Measurements from ENCODE around the gene FXYD7.
A peak's percentile ranks its signal among the peaks of the same experiment; 100 is the strongest.

FXYD7 gene

DNA sequence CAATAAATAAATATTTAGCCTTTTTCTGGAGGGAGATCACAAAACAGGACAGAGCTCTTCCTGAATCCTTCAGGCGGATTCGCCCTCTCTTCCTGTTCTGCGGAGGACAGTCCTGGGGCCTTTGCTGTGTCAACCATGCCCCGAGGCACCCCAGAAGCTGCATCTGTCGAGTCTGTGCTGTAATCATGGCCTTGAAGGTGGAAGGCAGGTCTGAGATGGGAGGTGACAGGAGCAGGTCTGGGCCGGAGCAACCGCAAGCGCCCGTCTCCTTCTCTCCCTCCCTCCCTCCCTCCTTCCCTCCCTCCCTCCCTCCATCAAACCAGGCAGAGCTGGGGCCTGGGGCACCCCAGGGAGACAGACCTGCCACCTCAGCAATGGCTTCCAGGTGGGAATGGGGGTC, 32.1 kb upstream of the FXYD7 start:
- DNase-seq (ENCODE audit: low read depth in 2 of 2) = no peak

GRCh38 chr19:35112995-35113688, 29.9 kb upstream of the FXYD7 start:
- DNase-seq (ENCODE audit: low read depth in 2 of 2) = no peak

GRCh38 chr19:35114353-35115176, 28.5 kb upstream of the FXYD7 start:
- DNase-seq (ENCODE audit: low read depth in 2 of 2) = peak; percentile 28 to 35

- no peak for DNase-seq (ENCODE audit: low read depth in 2 of 2)
These were observed 27.7 kb upstream of the FXYD7 start, which contains the start of gene FXYD3 for GRCh38 chr19:35115177-35115951. TSS of gene FXYD3 (plus strand) at chr19:35115823. CDS start at chr19:35119377, 3,554 bp downstream.

- no peak for DNase-seq (ENCODE audit: low read depth in 2 of 2)
These were observed 26.8 kb upstream of the FXYD7 start for GRCh38 chr19:35116072-35116801.

GRCh38 chr19:35117116-35117515, 25.9 kb upstream of the FXYD7 start:
- DNase-seq (ENCODE audit: low read depth in 2 of 2) = no peak

DNA sequence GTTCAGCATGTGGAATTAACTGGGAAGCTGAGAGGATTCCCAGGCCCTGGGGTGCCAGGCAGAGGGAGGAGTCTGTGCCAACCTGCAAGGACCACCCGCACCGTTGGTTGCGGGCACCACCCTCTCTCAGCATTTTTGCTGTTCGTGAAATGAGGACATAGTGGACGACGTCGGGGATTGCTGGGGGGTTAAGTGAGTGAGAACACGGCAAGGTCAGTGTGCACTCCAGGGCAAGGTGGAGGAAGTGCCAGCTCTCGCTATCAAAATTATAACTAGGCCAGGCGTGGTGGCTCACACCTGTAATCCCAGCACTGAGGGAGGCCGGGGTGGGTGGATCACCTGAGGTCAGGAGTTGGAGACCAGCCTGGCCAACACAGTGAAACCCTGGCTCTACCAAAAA, 25.3 kb upstream of the FXYD7 start:
- DNase-seq (ENCODE audit: low read depth in 2 of 2) = no peak

GRCh38 chr19:35118268-35119020, 24.6 kb upstream of the FXYD7 start:
- no peak for DNase-seq (ENCODE audit: low read depth in 2 of 2)

DNA sequence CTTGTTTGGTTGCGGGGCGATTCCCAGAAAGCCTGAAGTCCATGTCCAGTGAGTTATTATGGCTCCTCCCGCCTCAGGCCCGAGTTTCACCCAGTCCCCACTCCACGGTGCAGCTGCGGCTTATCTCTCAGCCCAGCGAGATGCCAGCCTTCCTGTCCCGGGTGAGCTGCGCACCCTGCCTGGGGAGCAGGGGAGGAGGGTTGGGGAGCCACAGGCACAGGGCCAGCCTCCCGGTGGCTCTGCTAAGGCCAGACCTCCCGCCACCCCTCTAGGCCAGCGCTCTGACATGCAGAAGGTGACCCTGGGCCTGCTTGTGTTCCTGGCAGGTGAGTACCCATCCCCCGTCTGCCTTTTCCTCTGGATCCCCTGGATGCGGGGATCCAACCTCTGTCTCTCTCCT, 24.0 kb upstream of the FXYD7 start:
- DNase-seq (ENCODE audit: low read depth in 2 of 2) = no peak

DNA sequence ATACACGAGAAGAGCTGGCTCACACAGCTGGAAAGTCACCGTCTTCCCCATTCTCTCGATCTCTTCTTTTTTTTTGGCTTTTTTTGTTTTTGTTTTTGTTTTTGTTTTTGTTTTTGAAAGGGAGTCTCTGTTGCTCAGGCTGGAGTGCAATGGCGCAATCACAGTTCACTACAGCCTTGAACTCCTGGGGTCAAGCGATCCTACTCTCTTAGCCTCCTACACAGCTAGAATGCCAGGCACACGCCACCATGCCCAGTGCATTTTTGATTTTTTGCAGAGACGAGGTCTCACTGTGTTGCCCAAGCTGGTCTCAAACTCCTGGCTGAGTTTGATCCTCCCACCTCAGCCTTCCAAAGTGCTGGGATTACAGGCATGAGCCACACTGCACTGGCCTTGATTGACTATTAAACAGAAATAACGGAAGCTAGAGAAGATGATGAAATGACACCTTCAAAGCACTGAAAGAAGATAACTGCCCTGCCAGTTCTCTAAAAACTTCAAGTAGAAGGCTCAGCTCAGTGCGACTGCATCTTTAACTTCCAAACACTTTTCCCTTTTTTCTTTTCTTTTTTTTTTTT, 23.4 kb upstream of the FXYD7 start:
- no peak for DNase-seq (ENCODE audit: low read depth in 2 of 2)

DNA sequence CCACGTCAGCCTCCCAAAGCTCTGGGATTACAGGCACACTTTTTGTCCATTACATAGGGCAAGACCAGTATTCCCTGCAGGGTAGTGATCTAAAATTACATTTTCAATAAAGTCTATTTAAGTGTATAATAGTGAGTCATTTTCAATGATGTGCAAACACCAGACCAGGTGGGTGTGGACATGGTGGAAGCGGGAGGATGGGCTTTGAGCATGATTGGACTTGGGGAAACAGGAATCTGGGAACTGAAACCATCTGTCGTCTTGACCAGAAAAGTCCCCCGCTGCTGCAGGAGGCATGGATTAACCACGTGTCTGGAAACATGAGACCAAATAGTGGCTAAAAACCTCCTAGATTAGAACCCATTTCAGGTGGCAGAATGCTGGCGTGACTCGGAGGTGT, 22.6 kb upstream of the FXYD7 start:
- no peak for DNase-seq (ENCODE audit: low read depth in 2 of 2)

- no peak for DNase-seq (ENCODE audit: low read depth in 2 of 2)
These were observed 22.2 kb upstream of the FXYD7 start for GRCh38 chr19:35120898-35121297.

- DNase-seq (ENCODE audit: low read depth in 2 of 2) = no peak
These were observed 20.1 kb upstream of the FXYD7 start for GRCh38 chr19:35122687-35123551.

GRCh38 chr19:35123573-35123972, 19.5 kb upstream of the FXYD7 start:
- DNase-seq (ENCODE audit: low read depth in 2 of 2) = no peak

DNA sequence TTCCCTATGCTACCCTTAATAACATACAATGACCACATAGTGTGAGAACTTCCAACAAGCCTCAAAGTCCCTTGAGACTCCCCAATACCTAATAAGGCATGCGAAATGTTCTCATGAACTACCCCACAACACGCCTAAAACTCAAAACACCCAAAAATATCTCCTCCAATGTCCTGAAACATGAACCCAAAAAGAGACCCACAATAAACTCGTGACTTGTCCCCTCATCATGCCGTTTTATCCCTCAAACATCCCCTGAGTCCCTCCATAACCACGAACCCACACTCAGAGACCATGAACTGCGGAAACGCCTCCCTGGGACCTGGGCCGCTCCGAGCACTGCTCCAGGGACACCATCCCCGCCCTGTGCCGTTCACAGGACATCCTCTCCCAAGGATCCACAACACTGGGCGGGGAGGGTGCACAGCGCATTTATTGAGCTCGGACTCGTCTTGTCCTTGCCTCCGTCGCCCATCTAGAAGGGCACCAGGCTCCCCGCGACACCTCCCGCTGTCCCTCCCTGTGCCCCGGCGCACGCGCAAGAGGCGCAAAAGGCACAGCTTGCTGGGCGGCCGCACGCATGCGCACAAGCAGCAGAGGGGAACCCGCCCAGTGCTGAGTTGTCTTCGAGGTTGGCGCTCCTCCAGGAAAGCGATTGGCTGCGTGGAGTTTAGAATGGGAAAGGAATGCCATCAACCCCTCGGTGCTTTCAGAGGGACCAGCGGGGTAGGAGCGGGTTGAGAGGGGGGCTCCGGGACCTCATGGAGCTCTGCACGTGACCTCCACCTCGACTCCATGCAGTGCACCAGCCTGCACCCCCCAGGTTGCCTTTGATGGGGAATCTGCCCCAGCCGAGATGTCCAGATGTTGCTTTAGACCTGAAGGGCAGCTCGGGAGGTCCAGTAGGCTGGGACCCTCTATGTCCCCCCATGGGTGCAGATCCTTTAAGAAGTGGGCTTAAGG, 18.7 kb upstream of the FXYD7 start:
- DNase-seq (ENCODE audit: low read depth in 2 of 2) = peak; percentile 71 to 77

DNA sequence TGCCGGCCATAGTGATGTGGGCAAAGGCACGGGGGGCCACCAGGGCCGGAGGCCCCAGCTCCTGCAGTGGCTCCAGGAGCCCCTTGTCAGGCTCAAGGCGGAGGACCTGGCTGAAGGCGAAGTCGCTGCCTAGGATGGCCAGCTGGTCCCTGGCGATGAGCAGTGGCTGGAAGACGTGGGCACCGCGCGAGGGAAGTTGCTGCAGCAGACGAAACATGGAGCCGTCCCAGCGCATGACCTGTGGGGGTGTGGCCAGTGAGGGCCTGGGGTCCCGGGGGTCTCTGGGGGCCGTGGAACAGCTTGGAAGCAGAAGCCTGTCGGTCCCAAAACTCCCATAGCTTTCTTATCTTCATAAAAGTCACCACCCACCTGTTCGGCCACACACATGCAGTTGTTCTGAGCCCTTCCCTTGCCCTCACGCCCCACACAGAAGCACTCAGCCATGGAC, 17.8 kb upstream of the FXYD7 start:
- no peak for DNase-seq (ENCODE audit: low read depth in 2 of 2)

GRCh38 chr19:35125749-35126623, 17.1 kb upstream of the FXYD7 start:
- no peak for DNase-seq (ENCODE audit: low read depth in 2 of 2)

GRCh38 chr19:35126624-35126959, 16.5 kb upstream of the FXYD7 start:
- no peak for DNase-seq (ENCODE audit: low read depth in 2 of 2)
